Measurements from ENCODE around the gene CDH11.

GRCh38 chr16:64969221-64969620 lies 152.6 kb downstream of the CDH11 start:
- TF ChIP-seq SP1 (IDR thresholded peaks at IDR 0.05) = no peak
- TF ChIP-seq LEF1 (IDR thresholded peaks at IDR 0.05; ENCODE audit: borderline replicate concordance) = no peak
- TF ChIP-seq FOXM1 (IDR thresholded peaks at IDR 0.05; ENCODE audit: borderline replicate concordance) = no peak
- TF ChIP-seq HDGF (IDR thresholded peaks at IDR 0.05; ENCODE audit: borderline replicate concordance) = no peak
- TF ChIP-seq NFRKB (IDR thresholded peaks at IDR 0.05) = no peak
- TF ChIP-seq TARDBP (IDR thresholded peaks at IDR 0.05) = no peak

All from HEK293T (cell line).